Esophagus squamous epithelium (tissue), 5 donors: ENCODE results near the gene REV1. TPM values are rescaled to one million over a fixed set of nuclear protein-coding genes. Genes with fewer than 3 reads are reported as not detected.
A peak's percentile ranks its signal among the peaks of the same experiment; 100 is the strongest.

Source experiments
- DNase-seq: peaks from one replicate; lab custom pipeline; 2025; lab: John Stamatoyannopoulos, UW
- H3K27ac ChIP-seq, 4 donors: fragments of 200-600 bp; sonication (generic); one replicate each; pipeline ENCODE4 v1.5.1; 2016 to 2019; ENCODE audit warnings: mild to moderate bottlenecking in 1 of 4
- H3K27me3 ChIP-seq, 4 donors: fragments of 200-600 bp; sonication (generic); 1 replicate in 3 of 4; 2 replicates in 1 of 4; pipeline versions ENCODE4 v1.5.1 to v1.6.0; 2017 to 2021; ENCODE audit warnings: antibody characterized with exemption in 1 of 4
- H3K36me3 ChIP-seq, 3 donors: fragments of 200-600 bp; sonication (generic); one replicate each; pipeline ENCODE4 v1.5.1; 2016 to 2019
- H3K4me1 ChIP-seq, 3 donors: fragments of 200-600 bp; sonication (generic); one replicate each; pipeline ENCODE4 v1.5.1; 2017 to 2019
- H3K4me3 ChIP-seq, 4 donors: fragments of 200-600 bp; sonication (generic); 1 replicate in 3 of 4; 2 replicates in 1 of 4; pipeline ENCODE4 v1.5.1; 2016 to 2019; ENCODE audit warnings: mild to moderate bottlenecking in 2 of 4, moderate library complexity in 1 of 4
- H3K9me3 ChIP-seq, 3 donors: fragments of 200-600 bp; sonication (generic); one replicate each; pipeline ENCODE4 v1.5.1; 2016 to 2019
- CTCF ChIP-seq, 6 experiments: fragments of 450-650 bp in 4 of 6; fragments of 200-600 bp in 2 of 6; sonication (generic) in 2 of 6; IDR thresholded peaks; one replicate each; pipeline ENCODE4 v1.5.1; 2016 to 2019; ENCODE audit warnings: antibody characterized with exemption in 6 of 6, mild to moderate bottlenecking in 4 of 6, moderate library complexity in 4 of 6
- POLR2A ChIP-seq, 4 donors: fragments of 450-650 bp; IDR thresholded peaks; one replicate each; pipeline ENCODE4 v1.6.1; 2017; ENCODE audit warnings: antibody characterized with exemption in 4 of 4, mild to moderate bottlenecking in 4 of 4, moderate library complexity in 3 of 4
- WGBS, 2 donors: methylation state at CpG; one replicate each; pipeline ENCODE4 v1.1.5; 2018; 5-methylcytosine and 5-hydroxymethylcytosine counted together
- intact Hi-C: fragments of 100-400 bp; cut with DNase I; formaldehyde crosslinking; loops from one replicate; pipeline ENCODE4 v1.15.0; 2022
- total RNA-seq, 4 donors: library from RNA; depleted of rRNA; stranded (reverse); fragments of >200 nt; gene quantifications; one replicate each; pipeline ENCODE4 v1.1.0, GENCODE V29; 2016
- donor health status: DM: yes; HTN: yes; CAD: no.

Gene REV1
- total RNA-seq, 4 donors from 2014 or later, result 22.5 to 69.2 (median 39.8) TPM

- no peak overlapping the region for H3K27ac ChIP-seq
- no peak overlapping the region for H3K4me3 ChIP-seq
- H3K4me1 ChIP-seq, result peaks cover 0 to 11% (median 3%) of the 10 kb centered on the region in 3 donors
- no peak for TF ChIP-seq POLR2A (IDR thresholded peaks at IDR 0.05)
- no peak for TF ChIP-seq CTCF (IDR thresholded peaks at IDR 0.05)
- H3K27me3 ChIP-seq, result no peaks in the 10 kb centered on the region
- intact Hi-C loops, result no loop called here
- peaks cover 0 to 71% (median 5%) of the 10 kb centered on the region in 3 donors for H3K36me3 ChIP-seq
- H3K9me3 ChIP-seq, result no peaks in the 10 kb centered on the region
- DNase-seq, result no peak
- WGBS, 2 donors, result 72 to 80% methylated on average over 2 of the region's 2 CpGs
These were observed 45.6 kb downstream of the REV1 start for GRCh38 chr2:99444222-99444621.

GRCh38 chr2:99442837-99443236 lies 47.0 kb downstream of the REV1 start:
- H3K27me3 ChIP-seq, result no peaks in the 10 kb centered on the region
- H3K4me1 ChIP-seq, result no peaks in the 10 kb centered on the region
- no peaks in the 10 kb centered on the region for H3K9me3 ChIP-seq
- no peak overlapping the region for H3K4me3 ChIP-seq
- peaks cover 4 to 71% (median 8%) of the 10 kb centered on the region in 3 donors for H3K36me3 ChIP-seq
- 65 to 70% methylated on average over 1 of the region's 1 CpG for WGBS, 2 donors
- intact Hi-C loops, result no loop called here
- DNase-seq, result no peak
- TF ChIP-seq CTCF (IDR thresholded peaks at IDR 0.05) (peak in 3 of 6 experiments; percentile 4 to 38 (median 16)), POLR2A (IDR thresholded peaks at IDR 0.05) (no peak)
- no peak overlapping the region for H3K27ac ChIP-seq

GRCh38 chr2:99439971-99440505 lies 49.8 kb downstream of the REV1 start:
- intact Hi-C loops, result no loop called here
- Histone ChIP-seq H3K27ac (no peak overlapping the region), H3K4me3 (no peak overlapping the region), H3K9me3 (no peaks in the 10 kb centered on the region), H3K4me1 (no peaks in the 10 kb centered on the region), H3K36me3 (peaks cover 4 to 72% (median 8%) of the 10 kb centered on the region in 3 donors), H3K27me3 (no peaks in the 10 kb centered on the region)
- no peak for DNase-seq
- TF ChIP-seq CTCF (IDR thresholded peaks at IDR 0.05), result no peak
- TF ChIP-seq POLR2A (IDR thresholded peaks at IDR 0.05), result no peak
- 71 to 80% methylated on average over 4 of the region's 4 CpGs for WGBS, 2 donors

- intact Hi-C loops, result no loop called here
- no peak for TF ChIP-seq CTCF (IDR thresholded peaks at IDR 0.05)
- no peak for TF ChIP-seq POLR2A (IDR thresholded peaks at IDR 0.05)
- Histone ChIP-seq H3K9me3 (no peaks in the 10 kb centered on the region), H3K27me3 (no peaks in the 10 kb centered on the region), H3K4me3 (no peak overlapping the region), H3K4me1 (peaks cover 2 to 6% (median 2%) of the 10 kb centered on the region in 3 donors), H3K36me3 (peaks cover 4 to 82% (median 8%) of the 10 kb centered on the region in 3 donors), H3K27ac (no peak overlapping the region)
- no peak for DNase-seq
- 95% methylated on average over 9 to 10 of the region's 10 CpGs for WGBS, 2 donors
These were observed 52.9 kb downstream of the REV1 start for GRCh38 chr2:99436874-99437273.

- Histone ChIP-seq H3K27me3 (no peaks in the 10 kb centered on the region), H3K4me1 (peaks cover 4 to 26% (median 9%) of the 10 kb centered on the region in 3 donors), H3K4me3 (no peak overlapping the region), H3K36me3 (peaks cover 0 to 81% (median 3%) of the 10 kb centered on the region in 3 donors), H3K9me3 (no peaks in the 10 kb centered on the region), H3K27ac (no peak overlapping the region)
- WGBS, 2 donors, result 76 to 80% methylated on average over 2 of the region's 2 CpGs
- TF ChIP-seq CTCF (IDR thresholded peaks at IDR 0.05), result no peak
- no peak for TF ChIP-seq POLR2A (IDR thresholded peaks at IDR 0.05)
- DNase-seq, result no peak
- intact Hi-C loops, result no loop called here
These were observed 56.5 kb downstream of the REV1 start for GRCh38 chr2:99433340-99433739.
